Measurements from ENCODE around the gene CCL22. TPM values are rescaled to one million over a fixed set of nuclear protein-coding genes. Genes with fewer than 3 reads are reported as not detected.
A peak's percentile ranks its signal among the peaks of the same experiment; 100 is the strongest.

The CCL22 gene
- total RNA-seq, 1 experiment from 2014 or later, result 0.66 TPM

DNA sequence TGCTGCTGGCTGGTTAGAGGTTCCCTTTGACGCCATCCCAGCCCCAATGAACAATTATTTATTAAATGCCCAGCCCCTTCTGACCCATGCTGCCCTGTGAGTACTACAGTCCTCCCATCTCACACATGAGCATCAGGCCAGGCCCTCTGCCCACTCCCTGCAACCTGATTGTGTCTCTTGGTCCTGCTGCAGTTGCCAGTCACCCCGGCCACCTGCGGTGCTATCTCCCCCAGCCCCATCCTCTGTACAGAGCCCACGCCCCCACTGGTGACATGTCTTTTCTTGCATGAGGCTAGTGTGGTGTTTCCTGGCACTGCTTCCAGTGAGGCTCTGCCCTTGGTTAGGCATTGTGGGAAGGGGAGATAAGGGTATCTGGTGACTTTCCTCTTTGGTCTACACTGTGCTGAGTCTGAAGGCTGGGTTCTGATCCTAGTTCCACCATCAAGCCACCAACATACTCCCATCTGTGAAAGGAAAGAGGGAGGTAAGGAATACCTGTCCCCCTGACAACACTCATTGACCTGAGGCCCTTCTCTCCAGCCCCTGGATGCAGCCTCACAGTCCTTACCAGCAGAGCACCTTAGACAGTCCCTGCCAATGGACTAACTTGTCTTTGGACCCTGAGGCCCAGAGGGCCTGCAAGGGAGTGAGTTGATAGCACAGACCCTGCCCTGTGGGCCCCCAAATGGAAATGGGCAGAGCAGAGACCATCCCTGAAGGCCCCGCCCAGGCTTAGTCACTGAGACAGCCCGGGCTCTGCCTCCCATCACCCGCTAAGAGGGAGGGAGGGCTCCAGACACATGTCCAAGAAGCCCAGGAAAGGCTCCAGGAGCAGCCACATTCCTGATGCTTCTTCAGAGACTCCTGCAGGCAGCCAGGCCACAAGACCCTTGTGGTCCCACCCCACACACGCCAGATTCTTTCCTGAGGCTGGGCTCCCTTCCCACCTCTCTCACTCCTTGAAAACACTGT is 25.0 kb downstream of the CCL22 start:
- ChIA-PET CTCF (interaction anchor here (0.6 kb wide), 1 partner anchor 399 kb away, joined by 3 read pairs; no protein-coding TSS in a partner anchor), POLR2A (interaction anchor here (0.9 kb wide), 1 partner anchor 34 kb away, joined by 3 read pairs; no protein-coding TSS in a partner anchor), RAD21 (ENCODE audit: low non-redundant PET in 1 of 2, low total read pairs in 2 of 2, uncharacterized antibody in 2 of 2, unreplicated experiment in 2 of 2) (no interaction called here)
- Histone ChIP-seq H3K36me3 (ENCODE audit: control insufficient read depth in 1 of 2, insufficient read depth in 2 of 2, low read length in 2 of 2) (no peaks in the 10 kb centered on the region), H3K4me1 (ENCODE audit: control insufficient read depth in 1 of 2, insufficient read depth in 2 of 2, low read length in 2 of 2) (peaks cover 0 to 17% of the 10 kb centered on the region in 2 experiments; a peak in 2 of 4 replicates), H2AFZ (ENCODE audit: low read depth, low read length, poor library complexity, severe bottlenecking) (peak overlapping the region; percentile 41), H3K79me2 (ENCODE audit: insufficient read depth, low read length) (no peaks in the 10 kb centered on the region), H3K4me3 (replicated peaks in 1 of 2; ENCODE audit: low read depth in 1 of 2, low read length in 2 of 2) (no peak overlapping the region), H4K20me1 (ENCODE audit: insufficient read depth) (no peaks in the 10 kb centered on the region), H3K27me3 (ENCODE audit: insufficient read depth, low read length) (0 out of 2 replicates have a peak, but pooled peaks cover 3% of the 10 kb centered on the region), H3K9ac (ENCODE audit: low read length) (no peak overlapping the region), H3K9me2 (ENCODE audit: insufficient read depth) (no peaks in the 10 kb centered on the region), H3K27ac (ENCODE audit: low read depth, low read length) (no peak overlapping the region), H3K9me3 (ENCODE audit: control insufficient read depth in 1 of 2, insufficient read depth in 1 of 2, low read depth in 1 of 2, low read length in 2 of 2) (no peaks in the 10 kb centered on the region), H3K4me2 (ENCODE audit: low read length) (peak overlapping the region; percentile 16; the same call in 1 of the 2 replicates)
- DNase-seq (ENCODE audit: low read depth, low spot score) (no peak), ATAC-seq (peak; percentile 60)
- no TSS peak for BruUV-seq (replicated peaks)
- TF ChIP-seq RAD21 (IDR thresholded peaks at IDR 0.05; ENCODE audit: low read depth) (no peak), ELF1 (IDR thresholded peaks at IDR 0.05; ENCODE audit: borderline replicate concordance, low read depth) (no peak), POLR2A (IDR thresholded peaks at IDR 0.05; ENCODE audit: borderline replicate concordance, extremely low read depth, insufficient read depth, insufficient read length) (no peak), CEBPB (IDR thresholded peaks at IDR 0.05; ENCODE audit: low read depth) (no peak), ZNF274 (IDR thresholded peaks at IDR 0.05; ENCODE audit: low read depth, low read length) (no peak), EGR1 (IDR thresholded peaks at IDR 0.05; ENCODE audit: low read depth) (no peak)
- intact Hi-C loops (cut with micrococcal nuclease), result no loop called here

DNA sequence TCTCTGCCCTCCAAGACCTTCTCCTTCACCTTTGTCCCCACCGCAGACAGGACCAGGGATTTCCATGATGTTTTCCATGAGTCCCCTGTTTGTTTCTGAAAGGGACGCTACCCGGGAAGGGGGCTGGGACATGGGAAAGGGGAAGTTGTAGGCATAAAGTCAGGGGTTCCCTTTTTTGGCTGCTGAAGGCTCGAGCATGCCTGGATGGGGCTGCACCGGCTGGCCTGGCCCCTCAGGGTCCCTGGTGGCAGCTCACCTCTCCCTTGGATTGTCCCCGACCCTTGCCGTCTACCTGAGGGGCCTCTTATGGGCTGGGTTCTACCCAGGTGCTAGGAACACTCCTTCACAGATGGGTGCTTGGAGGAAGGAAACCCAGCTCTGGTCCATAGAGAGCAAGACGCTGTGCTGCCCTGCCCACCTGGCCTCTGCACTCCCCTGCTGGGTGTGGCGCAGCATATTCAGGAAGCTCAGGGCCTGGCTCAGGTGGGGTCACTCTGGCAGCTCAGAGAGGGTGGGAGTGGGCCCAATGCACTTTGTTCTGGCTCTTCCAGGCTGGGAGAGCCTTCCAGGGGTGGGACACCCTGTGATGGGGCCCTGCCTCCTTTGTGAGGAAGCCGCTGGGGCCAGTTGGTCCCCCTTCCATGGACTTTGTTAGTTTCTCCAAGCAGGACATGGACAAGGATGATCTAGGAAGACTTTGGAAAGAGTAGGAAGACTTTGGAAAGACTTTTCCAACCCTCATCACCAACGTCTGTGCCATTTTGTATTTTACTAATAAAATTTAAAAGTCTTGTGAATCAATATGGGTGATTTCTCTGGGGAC is 25.9 kb downstream of the CCL22 start:
- Histone ChIP-seq H3K4me2 (ENCODE audit: low read length) (peak overlapping the region; percentile 16; the same call in 1 of the 2 replicates), H3K9me2 (ENCODE audit: insufficient read depth) (no peaks in the 10 kb centered on the region), H3K9ac (ENCODE audit: low read length) (no peak overlapping the region), H3K79me2 (ENCODE audit: insufficient read depth, low read length) (no peaks in the 10 kb centered on the region), H3K27me3 (ENCODE audit: insufficient read depth, low read length) (0 out of 2 replicates have a peak, but pooled peaks cover 3% of the 10 kb centered on the region), H2AFZ (ENCODE audit: low read depth, low read length, poor library complexity, severe bottlenecking) (no peak overlapping the region), H3K4me3 (replicated peaks in 1 of 2; ENCODE audit: low read depth in 1 of 2, low read length in 2 of 2) (no peak overlapping the region), H3K9me3 (ENCODE audit: control insufficient read depth in 1 of 2, insufficient read depth in 1 of 2, low read depth in 1 of 2, low read length in 2 of 2) (no peaks in the 10 kb centered on the region), H3K36me3 (ENCODE audit: control insufficient read depth in 1 of 2, insufficient read depth in 2 of 2, low read length in 2 of 2) (no peaks in the 10 kb centered on the region), H3K4me1 (ENCODE audit: control insufficient read depth in 1 of 2, insufficient read depth in 2 of 2, low read length in 2 of 2) (peaks cover 0 to 17% of the 10 kb centered on the region in 2 experiments; a peak in 2 of 4 replicates), H3K27ac (ENCODE audit: low read depth, low read length) (no peak overlapping the region), H4K20me1 (ENCODE audit: insufficient read depth) (no peaks in the 10 kb centered on the region)
- no TSS peak for BruUV-seq (replicated peaks)
- DNase-seq (ENCODE audit: low read depth, low spot score) (no peak), ATAC-seq (no peak)
- RAD21 ChIA-PET (ENCODE audit: low non-redundant PET in 1 of 2, low total read pairs in 2 of 2, uncharacterized antibody in 2 of 2, unreplicated experiment in 2 of 2), result no interaction called here
- TF ChIP-seq, protein P1, sequence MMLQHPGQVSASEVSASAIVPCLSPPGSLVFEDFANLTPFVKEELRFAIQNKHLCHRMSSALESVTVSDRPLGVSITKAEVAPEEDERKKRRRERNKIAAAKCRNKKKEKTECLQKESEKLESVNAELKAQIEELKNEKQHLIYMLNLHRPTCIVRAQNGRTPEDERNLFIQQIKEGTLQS (IDR thresholded peaks at IDR 0.05), result no peak
- no peak for TF ChIP-seq ZFX (IDR thresholded peaks at IDR 0.05)
- no peak for TF ChIP-seq EZH2 (IDR thresholded peaks at IDR 0.05)
- no peak for TF ChIP-seq JUND (IDR thresholded peaks at IDR 0.05)
- TF ChIP-seq ELF1 (IDR thresholded peaks at IDR 0.05; ENCODE audit: borderline replicate concordance, low read depth), result no peak
- POLR2A ChIA-PET, result no interaction called here
- intact Hi-C loops (cut with micrococcal nuclease), result no loop called here
- CTCF ChIA-PET, result no interaction called here
